A549 treated with dexamethasone at 1 μM for 4 hours (cell line): Measurements from ENCODE around the gene AP3D1. TPM values are rescaled to one million over a fixed set of nuclear protein-coding genes. Genes with fewer than 3 reads are reported as not detected.

Experiments
- total RNA-seq: library from RNA; stranded (reverse); fragments of 200-300 nt; extraction: Qiagen RNA extraction; gene quantifications from 5 replicates; pipeline ENCODE4 v1.2.3, GENCODE V29; 2022

Gene AP3D1
- 56.3 to 87.5 TPM (median 80.0 TPM) in 5 replicates for total RNA-seq

GRCh38 chr19:2151339-2152229, at the start of gene AP3D1:
Gene AP3D1, minus strand, starts transcription at chr19:2151566. Its CDS starts 232 bp downstream, at chr19:2151334.

GRCh38 chr19:2096480-2097202, 54.7 kb downstream of the AP3D1 start, which contains the start of gene IZUMO4:
Gene IZUMO4, plus strand, starts transcription at chr19:2096915. Its CDS starts 31 bp downstream, at chr19:2096946.

DNA sequence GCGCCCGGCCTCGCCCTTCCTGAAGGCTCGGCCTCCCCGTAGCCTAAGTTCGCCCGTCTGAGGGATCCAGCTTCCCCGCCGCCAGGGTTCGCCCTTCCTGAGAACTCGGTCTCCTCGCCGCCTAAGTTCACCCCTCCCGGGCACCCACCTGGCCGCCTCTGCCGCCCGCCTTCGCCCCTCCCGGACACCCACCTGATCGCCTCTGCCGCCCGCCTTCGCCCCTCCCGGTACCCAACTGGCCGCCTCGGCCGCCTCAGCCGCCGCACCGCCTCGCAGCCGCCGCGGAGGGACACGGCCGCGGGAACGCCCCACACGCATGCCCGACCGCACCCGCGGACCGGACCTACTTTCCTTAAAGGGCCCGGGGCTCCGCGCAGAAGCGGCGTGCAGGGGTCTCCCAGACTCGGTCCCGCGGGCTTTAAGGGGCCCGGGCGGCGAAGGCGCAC, 55.3 kb downstream of the AP3D1 start, which contains the start of gene MOB3A:
MOB3A (minus strand) TSS at position 293 of the 446 bp plus-strand sequence. CDS start 17,766 bp downstream, outside the sequence.

DNA sequence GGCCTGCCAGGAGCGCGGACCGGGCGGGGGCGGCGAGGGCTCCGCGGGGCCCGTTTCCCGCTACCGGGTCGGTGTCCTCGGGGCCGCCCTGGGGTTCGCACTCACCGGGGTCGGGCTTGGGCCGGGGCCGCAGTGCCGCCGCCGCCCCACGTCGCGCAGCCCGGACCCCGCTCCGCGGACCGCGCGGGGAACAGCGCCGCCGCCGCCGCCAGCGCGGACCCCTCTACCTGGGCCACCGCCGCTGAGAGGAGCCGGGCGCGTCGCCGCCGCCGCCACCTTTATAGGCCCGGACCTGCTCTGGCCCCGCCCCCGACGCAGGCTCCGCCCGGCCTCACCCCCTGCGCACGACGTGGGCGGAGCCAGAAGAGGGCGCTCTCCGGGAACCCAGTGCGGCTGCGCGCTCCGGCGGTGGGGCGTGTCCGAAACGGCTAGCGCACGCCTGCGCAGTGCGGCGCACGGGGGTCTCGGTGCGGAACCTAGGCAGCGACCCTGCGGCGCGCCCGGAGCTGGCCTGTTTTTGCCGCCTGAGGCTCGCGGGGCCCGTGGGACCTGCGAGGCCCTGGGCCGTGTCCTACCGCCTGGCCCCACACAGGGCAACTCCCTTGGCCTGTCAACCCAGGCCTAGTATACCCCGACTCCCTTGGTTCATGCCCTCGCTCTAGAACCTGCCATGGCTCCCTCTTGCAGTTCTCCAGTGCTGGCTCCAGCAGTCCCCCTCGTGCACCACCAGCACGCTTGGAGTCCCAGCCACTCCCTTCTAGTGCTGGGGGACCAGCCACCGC, 100.2 kb downstream of the AP3D1 start, which contains the start of gene MKNK2:
MKNK2 (minus strand) TSS at position 254 of the 782 bp plus-strand sequence. CDS start 393 bp downstream, outside the sequence.

Other genes starting within 250 kb of the AP3D1 start
- gene ADAT3, start 246.2 kb downstream of the AP3D1 start, total RNA-seq = 2.0 to 6.8 TPM (median 4.8 TPM) in 5 replicates
- gene SCAMP4, start 246.2 kb downstream of the AP3D1 start, total RNA-seq = 54.4 to 62.6 TPM (median 56.4 TPM) in 5 replicates
- 32.5 to 53.7 TPM (median 47.1 TPM) in 5 replicates for gene CSNK1G2, start 210.4 kb downstream of the AP3D1 start, total RNA-seq
- gene BTBD2, start 135.9 kb downstream of the AP3D1 start, total RNA-seq = 28.8 to 50.7 TPM (median 45.8 TPM) in 5 replicates
- 44.4 to 78.6 TPM (median 73.8 TPM) in 5 replicates for gene MKNK2, start 100.3 kb downstream of the AP3D1 start, total RNA-seq
- 13.3 to 19.7 TPM (median 18.4 TPM) in 5 replicates for gene MOB3A, start 55.2 kb downstream of the AP3D1 start, total RNA-seq
- 0.30 to 0.73 TPM (median 0.47 TPM) in 5 replicates for gene IZUMO4, start 54.7 kb downstream of the AP3D1 start, total RNA-seq
- gene DOT1L, start 12.4 kb upstream of the AP3D1 start, total RNA-seq = 8.8 to 16.4 TPM (median 14.1 TPM) in 5 replicates
- gene PLEKHJ1, start 84.8 kb upstream of the AP3D1 start, total RNA-seq = 38.5 to 53.9 TPM (median 48.3 TPM) in 5 replicates
- gene SF3A2, start 85.3 kb upstream of the AP3D1 start, total RNA-seq = 63.4 to 79.4 TPM (median 72.6 TPM) in 5 replicates
- gene AMH, start 97.8 kb upstream of the AP3D1 start, total RNA-seq = 4.3 to 16.9 TPM (median 12.3 TPM) in 5 replicates
- gene JSRP1, start 104.9 kb upstream of the AP3D1 start, total RNA-seq = 0.12 to 1.5 TPM (median 0.53 TPM) in 5 replicates
- 0.15 to 0.41 TPM (median 0.31 TPM) in 5 replicates for gene PEAK3, start 130.6 kb upstream of the AP3D1 start, total RNA-seq
- 0.05 to 0.11 TPM (median 0.08 TPM) in 4 of 5 replicates, not detected in the other for gene LINGO3, start 156.6 kb upstream of the AP3D1 start, total RNA-seq
- 126 to 155 TPM (median 145 TPM) in 5 replicates for gene LSM7, start 177.0 kb upstream of the AP3D1 start, total RNA-seq
- 8.7 to 23.7 TPM (median 18.0 TPM) in 5 replicates for gene SPPL2B, start 177.1 kb upstream of the AP3D1 start, total RNA-seq
- 0.04 TPM in 1 of 5 replicates, not detected in the others for gene TMPRSS9, start 208.7 kb upstream of the AP3D1 start, total RNA-seq